K562 (cell line): Measurements from ENCODE around the gene NDRG4. TPM values are rescaled to one million over a fixed set of nuclear protein-coding genes. Genes with fewer than 3 reads are reported as not detected.
A peak's percentile ranks its signal among the peaks of the same experiment; 100 is the strongest.

Experiments
- ATAC-seq: fragments of 200-7000 bp; cut with Tn5 transposase; 3 replicates; pipeline ENCODE4 v1.9.1; 2020; ENCODE audit warnings: moderate library complexity
- BruUV-seq: library from RNA; stranded (reverse); fragments of 400-500 nt; replicated peaks from 2 replicates; lab custom pipeline; 2021; lab: Mats Ljungman, UMichigan
- CTCF ChIA-PET: fragments of 300-600 bp; formaldehyde crosslinking; extraction: SDS; loops from one replicate; lab custom pipeline; 2021; ENCODE audit warnings: low intra/inter-chr PET ratio; lab: Yijun Ruan, JAX
- POLR2A ChIA-PET: fragments of 300-600, 350-650 bp; sonication (Branson Sonifier 250); formaldehyde crosslinking; extraction: SDS; loops from one replicate; lab custom pipeline; 2021; ENCODE audit warnings: antibody characterized with exemption, inconsistent platforms; lab: Yijun Ruan, JAX
- DNase-seq, 4 experiments: peaks; one replicate each; pipeline versions ENCODE4 v3.0.0 to v3.0.0-alpha.2; 2011 to 2018; ENCODE audit warnings: low spot score in 3 of 4, mixed read lengths in 3 of 4; ENCODE audit errors: extremely low read depth in 1 of 4
- FAIRE-seq: peaks from 2 replicates; lab custom pipeline; 2011; peaks lifted over from hg19 to GRCh38; lab: Jason Lieb, UNC
- H2AFZ ChIP-seq: 2 replicates; pipeline ENCODE4 v1.6.0; 2011; ENCODE audit warnings: low read depth, low read length, control low read depth, inconsistent platforms
- H3K27ac ChIP-seq: fragments of 200-600 bp; 3 replicates; pipeline ENCODE4 v1.8.0; 2011; ENCODE audit warnings: low read depth, mild to moderate bottlenecking, control low read depth, inconsistent platforms, low read length, moderate library complexity, mixed read lengths; ENCODE audit errors: extremely low read depth
- H3K27me3 ChIP-seq, 2 experiments: fragments of 300-600 bp in 1 of 2; 2 replicates in 1 of 2; 3 replicates in 1 of 2; pipeline versions ENCODE4 v1.6.0 to v1.8.0; 2011; ENCODE audit warnings: inconsistent platforms in 2 of 2, low read length in 2 of 2, mild to moderate bottlenecking in 1 of 2, mixed read lengths in 1 of 2, moderate library complexity in 1 of 2; ENCODE audit not compliant: control insufficient read depth in 2 of 2, insufficient read depth in 2 of 2
- H3K36me3 ChIP-seq: fragments of 300-600 bp; 3 replicates; pipeline ENCODE4 v1.8.0; 2011; ENCODE audit warnings: mild to moderate bottlenecking, low read length, inconsistent platforms; ENCODE audit not compliant: control insufficient read depth, insufficient read depth
- H3K4me1 ChIP-seq, 2 experiments: fragments of 200-600 bp in 1 of 2; replicated peaks in 1 of 2; 2 replicates in 1 of 2; 3 replicates in 1 of 2; pipeline versions ENCODE4 v1.5.1 to v1.8.0; 2011; ENCODE audit warnings: inconsistent platforms in 2 of 2, low read length in 2 of 2, mild to moderate bottlenecking in 1 of 2, mixed read lengths in 1 of 2, moderate library complexity in 1 of 2; ENCODE audit not compliant: control insufficient read depth in 2 of 2, insufficient read depth in 2 of 2
- H3K4me2 ChIP-seq: 2 replicates; pipeline ENCODE4 v1.6.1; 2011; ENCODE audit warnings: low read length, control low read depth, inconsistent platforms, mixed read lengths; ENCODE audit not compliant: insufficient read depth
- H3K4me3 ChIP-seq: fragments of 200-600 bp; sonication (generic), shearing (Covaris generic); 2 replicates; pipeline ENCODE4 v1.5.1; 2016; ENCODE audit warnings: control low read depth, inconsistent platforms
- H3K79me2 ChIP-seq: fragments of 200-600 bp; 3 replicates; pipeline ENCODE4 v1.8.0; 2011; ENCODE audit warnings: low read length, inconsistent platforms; ENCODE audit not compliant: control insufficient read depth, insufficient read depth
- H3K9ac ChIP-seq, 2 experiments: 2 replicates each; pipeline versions ENCODE4 v1.6.0 to v1.6.1; 2011; ENCODE audit warnings: low read depth in 2 of 2, low read length in 2 of 2, control low read depth in 1 of 2, inconsistent platforms in 1 of 2, mild to moderate bottlenecking in 1 of 2, mixed read lengths in 1 of 2; ENCODE audit not compliant: insufficient read depth in 1 of 2
- H3K9me1 ChIP-seq: one replicate; pipeline ENCODE4 v1.6.0; 2011; ENCODE audit warnings: inconsistent platforms, mild to moderate bottlenecking, low read length, moderate library complexity; ENCODE audit not compliant: control insufficient read depth, insufficient read depth
- H3K9me3 ChIP-seq: replicated peaks from 2 replicates; pipeline ENCODE4 v1.5.1; 2011; ENCODE audit warnings: low read depth, low read length, inconsistent platforms; ENCODE audit not compliant: control insufficient read depth, insufficient read depth
- H4K20me1 ChIP-seq: replicated peaks from 2 replicates; pipeline ENCODE4 v1.6.1; 2011; ENCODE audit warnings: low read length, inconsistent platforms, mixed read lengths; ENCODE audit not compliant: control insufficient read depth, insufficient read depth
- CBX2 ChIP-seq: fragments of 200-600 bp; sonication (generic); IDR thresholded peaks from one replicate; pipeline ENCODE4 v1.6.1; 2012; ENCODE audit warnings: mild to moderate bottlenecking, low read length, inconsistent platforms; ENCODE audit not compliant: insufficient read depth, poor library complexity, severe bottlenecking
- HDAC3 ChIP-seq: fragments of 450-650 bp; IDR thresholded peaks from 2 replicates; pipeline ENCODE4 v1.6.1; 2018; ENCODE audit warnings: borderline replicate concordance, mild to moderate bottlenecking, moderate library complexity; ENCODE audit not compliant: partially characterized antibody
- NFYB ChIP-seq: IDR thresholded peaks from 2 replicates; pipeline ENCODE4 v1.6.1; 2011; ENCODE audit warnings: mild to moderate bottlenecking, moderate library complexity; ENCODE audit not compliant: insufficient read length; ENCODE audit errors: extremely low read depth
- NRF1 ChIP-seq, 2 experiments: fragments of 450-650 bp; IDR thresholded peaks in 1 of 2; conservative IDR thresholded peaks in 1 of 2; 2 replicates each; pipeline ENCODE4 v1.6.1; 2014; ENCODE audit warnings: mild to moderate bottlenecking in 2 of 2
- POLR2B ChIP-seq: fragments of 450-650 bp; IDR thresholded peaks from 2 replicates; pipeline ENCODE4 v1.6.1; 2018; ENCODE audit warnings: low read depth; ENCODE audit not compliant: partially characterized antibody
- SPI1 ChIP-seq: IDR thresholded peaks from 2 replicates; pipeline ENCODE4 v1.6.1; 2011; ENCODE audit warnings: low read depth, low read length, control low read depth, borderline replicate concordance
- XRCC3 ChIP-seq: fragments of 450-650 bp; IDR thresholded peaks from 2 replicates; pipeline ENCODE4 v1.6.1; 2017; ENCODE audit warnings: mild to moderate bottlenecking, moderate library complexity
- ZBTB1 ChIP-seq: sonication (generic); formaldehyde crosslinking; IDR thresholded peaks from 2 replicates; pipeline ENCODE4 v1.8.1; 2023; ENCODE audit warnings: missing genetic modification reagents, low read depth, mild to moderate bottlenecking, borderline replicate concordance
- ZNF79 ChIP-seq: fragments of 250-450 bp; sonication (Bioruptor Pico); IDR thresholded peaks from 2 replicates; pipeline ENCODE4 v1.4.0; 2020; ENCODE audit warnings: low read depth, mild to moderate bottlenecking, moderate library complexity
- WGBS: fragments of 100-300 bp; shearing (Covaris generic); methylation state at CpG from one replicate; pipeline ENCODE4 v1.1.6; 2016; ENCODE audit warnings: low coverage, mixed read lengths; ENCODE audit not compliant: insufficient coverage; ENCODE audit errors: missing lambda C conversion rate; 5-methylcytosine and 5-hydroxymethylcytosine counted together
- in situ Hi-C: fragments of 300-500 bp; cut with MboI; formaldehyde crosslinking; loops from 4 replicates; pipeline ENCODE4 v1.15.0; 2018; ENCODE audit warnings: inconsistent platforms, mixed read lengths
- intact Hi-C: fragments of 100-400 bp; cut with micrococcal nuclease; formaldehyde crosslinking; loops from 2 replicates; pipeline ENCODE4 v1.14.2; 2022
- polyA plus RNA-seq, 8 experiments: library from polyadenylated mRNA; depleted of rRNA in 4 of 8; stranded (reverse) in 5 of 8; unstranded in 3 of 8; fragments of >200 nt; fragmentation: Nextera tagmentation in 2 of 8; fragmentation: Illumina TruSeq in 1 of 8; extraction: Ambion mirVana in 2 of 8; extraction: Trizol in 1 of 8; gene quantifications; 2 replicates each; pipeline versions ENCODE4 v1.2.1 to v1.2.3, GENCODE V29; 2011 to 2014; ENCODE audit warnings: inconsistent platforms in 1 of 8, missing spikeins in 1 of 8
- total RNA-seq, 7 experiments: library from RNA; depleted of rRNA in 6 of 7; stranded (reverse); fragments of >200 nt in 6 of 7; fragmentation: Illumina TruSeq in 2 of 7; extraction: Trizol in 2 of 7; gene quantifications; 2 replicates each; pipeline versions ENCODE4 v1.2.1 to v1.2.3, GENCODE V29; 2011 to 2021; ENCODE audit warnings: low replicate concordance in 1 of 7
- TF ChIP-seq, protein P1 (sequence below): fragments of 450-650 bp; IDR thresholded peaks from 2 replicates; pipeline ENCODE4 v1.6.1; 2017; ENCODE audit warnings: antibody characterized with exemption
- TF ChIP-seq, protein P2 (sequence below): IDR thresholded peaks from 2 replicates; pipeline ENCODE4 v1.6.1; 2014; ENCODE audit warnings: antibody characterized with exemption

The NDRG4 gene
- total and polyA plus RNA-seq, 9 of the 15 experiments (the other 6 are each of a cell fraction or from before 2014, with no cell fraction given): 0.06 to 0.95 (median 0.28) TPM

DNA sequence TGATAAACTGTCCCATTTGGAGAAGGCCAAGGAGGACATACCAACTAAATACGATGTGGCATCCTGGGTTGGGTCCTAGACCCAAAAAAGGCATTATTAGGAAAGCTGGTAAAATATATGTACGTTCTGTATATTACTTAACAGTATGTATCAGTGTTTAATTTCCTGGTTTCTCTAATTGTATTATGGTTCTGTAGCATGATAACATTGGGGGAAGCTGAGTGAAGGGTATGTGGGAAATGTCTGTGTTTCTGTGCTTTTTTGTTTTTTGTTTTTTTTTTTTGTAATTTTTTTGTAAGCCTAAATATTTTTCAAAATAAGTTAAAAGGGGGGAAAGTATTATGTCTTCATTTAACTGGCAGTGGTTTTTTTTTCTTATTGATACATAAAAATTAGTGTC, 21.5 kb upstream of the NDRG4 start:
- no peak for FAIRE-seq
- no peak overlapping the region for H3K9ac ChIP-seq

DNA sequence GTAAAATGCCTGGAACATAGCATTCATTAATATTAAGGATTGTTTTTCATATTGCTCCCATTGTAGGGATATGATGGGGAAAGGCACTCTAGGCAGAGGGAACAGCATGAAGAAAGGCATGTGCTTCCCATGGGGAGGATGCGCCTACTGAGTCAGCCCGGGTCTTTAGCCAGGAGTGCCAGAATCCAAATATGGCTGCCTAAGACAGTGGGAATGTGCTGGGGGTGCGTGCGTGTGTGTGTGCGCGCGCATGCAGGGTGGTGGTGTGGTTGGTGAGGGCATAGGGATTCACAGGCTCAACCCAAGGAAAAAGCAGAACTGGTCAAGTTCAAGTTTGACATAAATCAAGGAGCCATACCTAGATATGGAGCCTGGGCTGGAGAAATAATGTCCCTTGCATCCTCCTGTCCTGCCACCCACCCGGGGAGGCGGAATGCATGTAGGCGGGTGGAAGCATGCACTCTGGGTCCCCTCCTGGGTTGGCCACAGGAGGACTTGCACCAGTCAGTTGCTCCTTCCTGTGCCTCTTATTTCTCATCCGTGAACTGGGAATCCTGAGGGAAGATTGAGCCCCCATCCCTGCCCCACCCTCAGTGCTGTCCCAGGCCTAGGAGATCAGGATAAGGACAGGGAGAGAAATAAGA, 18.6 kb upstream of the NDRG4 start:
- intact Hi-C loops: loop anchor here (10.0 kb wide), 2 partner anchors 357 to 577 kb away; partner anchors contain the start of gene CFAP20
- H3K4me2 ChIP-seq: no peak overlapping the region
- H4K20me1 ChIP-seq: no peaks in the 10 kb centered on the region
- ChIA-PET POLR2A (interaction anchor here (0.6 kb wide), 2 partner anchors 11 to 250 kb away, joined by 3 read pairs; no protein-coding TSS in a partner anchor), CTCF (no interaction called here)
- no TSS peak for BruUV-seq
- no peaks in the 10 kb centered on the region for H3K79me2 ChIP-seq
- 13% methylated on average over 11 of the region's 11 CpGs for WGBS
- no peaks in the 10 kb centered on the region for H3K9me3 ChIP-seq
- no peak overlapping the region for H3K9ac ChIP-seq
- no peaks in the 10 kb centered on the region for H3K4me1 ChIP-seq
- ATAC-seq (no peak), DNase-seq (no peak), FAIRE-seq (no peak)
- TF ChIP-seq ZBTB1 (no peak), XRCC3 (no peak), POLR2B (no peak), ZNF79 (no peak), HDAC3 (no peak), SPI1 (peak; percentile 15; the same call in 1 of the 2 replicates), NRF1 (conservative IDR thresholded peaks at IDR 0.05 in 1 of 2, IDR thresholded peaks at IDR 0.05 in 1 of 2) (peak in 1 of 2 experiments; percentile 20; a peak in 1 of 4 replicates), CBX2 (no peak)
- TF ChIP-seq, protein P1, sequence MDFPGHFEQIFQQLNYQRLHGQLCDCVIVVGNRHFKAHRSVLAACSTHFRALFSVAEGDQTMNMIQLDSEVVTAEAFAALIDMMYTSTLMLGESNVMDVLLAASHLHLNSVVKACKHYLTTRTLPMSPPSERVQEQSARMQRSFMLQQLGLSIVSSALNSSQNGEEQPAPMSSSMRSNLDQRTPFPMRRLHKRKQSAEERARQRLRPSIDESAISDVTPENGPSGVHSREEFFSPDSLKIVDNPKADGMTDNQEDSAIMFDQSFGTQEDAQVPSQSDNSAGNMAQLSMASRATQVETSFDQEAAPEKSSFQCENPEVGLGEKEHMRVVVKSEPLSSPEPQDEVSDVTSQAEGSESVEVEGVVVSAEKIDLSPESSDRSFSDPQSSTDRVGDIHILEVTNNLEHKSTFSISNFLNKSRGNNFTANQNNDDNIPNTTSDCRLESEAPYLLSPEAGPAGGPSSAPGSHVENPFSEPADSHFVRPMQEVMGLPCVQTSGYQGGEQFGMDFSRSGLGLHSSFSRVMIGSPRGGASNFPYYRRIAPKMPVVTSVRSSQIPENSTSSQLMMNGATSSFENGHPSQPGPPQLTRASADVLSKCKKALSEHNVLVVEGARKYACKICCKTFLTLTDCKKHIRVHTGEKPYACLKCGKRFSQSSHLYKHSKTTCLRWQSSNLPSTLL: no peak
- TF ChIP-seq, protein P2, sequence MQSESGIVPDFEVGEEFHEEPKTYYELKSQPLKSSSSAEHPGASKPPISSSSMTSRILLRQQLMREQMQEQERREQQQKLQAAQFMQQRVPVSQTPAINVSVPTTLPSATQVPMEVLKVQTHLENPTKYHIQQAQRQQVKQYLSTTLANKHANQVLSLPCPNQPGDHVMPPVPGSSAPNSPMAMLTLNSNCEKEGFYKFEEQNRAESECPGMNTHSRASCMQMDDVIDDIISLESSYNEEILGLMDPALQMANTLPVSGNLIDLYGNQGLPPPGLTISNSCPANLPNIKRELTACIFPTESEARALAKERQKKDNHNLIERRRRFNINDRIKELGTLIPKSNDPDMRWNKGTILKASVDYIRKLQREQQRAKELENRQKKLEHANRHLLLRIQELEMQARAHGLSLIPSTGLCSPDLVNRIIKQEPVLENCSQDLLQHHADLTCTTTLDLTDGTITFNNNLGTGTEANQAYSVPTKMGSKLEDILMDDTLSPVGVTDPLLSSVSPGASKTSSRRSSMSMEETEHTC: no peak
- peaks cover 4 to 50% of the 10 kb centered on the region in 2 experiments; a peak in 4 of 5 replicates for H3K27me3 ChIP-seq
- H3K27ac ChIP-seq: no peak overlapping the region
- H3K36me3 ChIP-seq: no peaks in the 10 kb centered on the region
- H3K9me1 ChIP-seq: no peaks in the 10 kb centered on the region
- no peak overlapping the region for H3K4me3 ChIP-seq
- in situ Hi-C loops: no loop called here
- H2AFZ ChIP-seq: no peak overlapping the region

More for the DNA sequence above, 21.5 kb upstream of the NDRG4 start:
- intact Hi-C loops (no loop called here), in situ Hi-C loops (no loop called here)
- ChIA-PET POLR2A (no interaction called here), CTCF (no interaction called here)
- H3K4me1 ChIP-seq: no peaks in the 10 kb centered on the region
- no peak for TF ChIP-seq NFYB
- no peaks in the 10 kb centered on the region for H3K79me2 ChIP-seq
- DNase-seq: no peak
- no peaks in the 10 kb centered on the region for H3K9me3 ChIP-seq
- H3K4me2 ChIP-seq: no peak overlapping the region
- H3K4me3 ChIP-seq: no peak overlapping the region
- no peak for ATAC-seq
- H2AFZ ChIP-seq: no peak overlapping the region
- WGBS: 0% methylated on average over 2 of the region's 2 CpGs
- no peaks in the 10 kb centered on the region for H4K20me1 ChIP-seq
- H3K27ac ChIP-seq: no peak overlapping the region
- BruUV-seq: no TSS peak
- H3K27me3 ChIP-seq: peaks cover 9 to 43% of the 10 kb centered on the region in 2 experiments
- H3K9me1 ChIP-seq: no peaks in the 10 kb centered on the region
- no peaks in the 10 kb centered on the region for H3K36me3 ChIP-seq
